ENCODE measurements around the gene TMED9.

Gene TMED9

DNA sequence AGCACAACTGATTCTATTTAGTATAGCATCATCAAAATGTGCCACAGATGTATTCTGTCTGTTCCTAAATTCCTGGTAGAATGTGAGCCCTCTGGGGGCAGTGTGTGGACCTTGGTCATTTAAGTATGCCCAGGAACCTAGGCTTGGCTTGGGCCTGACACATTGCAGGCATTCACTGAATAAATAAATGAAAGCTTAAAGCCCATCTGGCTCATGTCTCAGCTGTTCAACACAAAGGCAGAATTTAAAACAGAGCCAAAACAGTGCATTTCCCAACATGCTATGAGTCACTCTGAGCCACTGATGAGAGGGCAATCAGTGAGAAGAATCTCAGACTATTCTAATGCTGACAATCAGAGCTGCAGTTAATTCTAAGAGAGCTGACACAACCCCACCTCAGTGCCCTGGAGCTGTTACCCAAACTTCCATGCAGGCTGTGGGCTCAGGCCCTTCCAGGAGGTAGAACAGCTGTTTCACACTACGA, 45.7 kb upstream of the TMED9 start:
- H3K9me2 ChIP-seq (replicated peaks; ENCODE audit: control insufficient read depth, low read length): no peaks in the 10 kb centered on the region
- H3K4me3 ChIP-seq (ENCODE audit: low read length): no peak overlapping the region
- no peaks in the 10 kb centered on the region for H3K27me3 ChIP-seq (ENCODE audit: control insufficient read depth, low read length)
- H3K36me3 ChIP-seq (ENCODE audit: control insufficient read depth, low read length): peaks cover 63% of the 10 kb centered on the region
- peaks cover 85% of the 10 kb centered on the region for H3K79me2 ChIP-seq (ENCODE audit: control insufficient read depth, low read length)
- H3K4me1 ChIP-seq (ENCODE audit: control insufficient read depth, low read length): 0 out of 2 replicates have a peak, but pooled peaks cover 2% of the 10 kb centered on the region
- TF ChIP-seq, protein P1, sequence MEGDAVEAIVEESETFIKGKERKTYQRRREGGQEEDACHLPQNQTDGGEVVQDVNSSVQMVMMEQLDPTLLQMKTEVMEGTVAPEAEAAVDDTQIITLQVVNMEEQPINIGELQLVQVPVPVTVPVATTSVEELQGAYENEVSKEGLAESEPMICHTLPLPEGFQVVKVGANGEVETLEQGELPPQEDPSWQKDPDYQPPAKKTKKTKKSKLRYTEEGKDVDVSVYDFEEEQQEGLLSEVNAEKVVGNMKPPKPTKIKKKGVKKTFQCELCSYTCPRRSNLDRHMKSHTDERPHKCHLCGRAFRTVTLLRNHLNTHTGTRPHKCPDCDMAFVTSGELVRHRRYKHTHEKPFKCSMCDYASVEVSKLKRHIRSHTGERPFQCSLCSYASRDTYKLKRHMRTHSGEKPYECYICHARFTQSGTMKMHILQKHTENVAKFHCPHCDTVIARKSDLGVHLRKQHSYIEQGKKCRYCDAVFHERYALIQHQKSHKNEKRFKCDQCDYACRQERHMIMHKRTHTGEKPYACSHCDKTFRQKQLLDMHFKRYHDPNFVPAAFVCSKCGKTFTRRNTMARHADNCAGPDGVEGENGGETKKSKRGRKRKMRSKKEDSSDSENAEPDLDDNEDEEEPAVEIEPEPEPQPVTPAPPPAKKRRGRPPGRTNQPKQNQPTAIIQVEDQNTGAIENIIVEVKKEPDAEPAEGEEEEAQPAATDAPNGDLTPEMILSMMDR (IDR thresholded peaks at IDR 0.05; ENCODE audit: low read depth, low read length, poor library complexity, severe bottlenecking): no peak
- no peak for TF ChIP-seq EZH2phosphoT487 (IDR thresholded peaks at IDR 0.05; ENCODE audit: borderline replicate concordance, low read length)
- H3K4me2 ChIP-seq (ENCODE audit: low read length): no peak overlapping the region
- no peak overlapping the region for H3K27ac ChIP-seq (ENCODE audit: low read depth, low read length)
- no peaks in the 10 kb centered on the region; the same call in 1 of the 2 replicates for H4K20me1 ChIP-seq (ENCODE audit: control insufficient read depth, insufficient read depth, low read depth, low read length)
- 0 out of 2 replicates have a peak, but pooled peaks cover 4% of the 10 kb centered on the region for H3F3A ChIP-seq (ENCODE audit: control insufficient read depth, insufficient read depth)
- H3K9me3 ChIP-seq (ENCODE audit: control insufficient read depth, insufficient read depth, low read length): no peaks in the 10 kb centered on the region

DNA sequence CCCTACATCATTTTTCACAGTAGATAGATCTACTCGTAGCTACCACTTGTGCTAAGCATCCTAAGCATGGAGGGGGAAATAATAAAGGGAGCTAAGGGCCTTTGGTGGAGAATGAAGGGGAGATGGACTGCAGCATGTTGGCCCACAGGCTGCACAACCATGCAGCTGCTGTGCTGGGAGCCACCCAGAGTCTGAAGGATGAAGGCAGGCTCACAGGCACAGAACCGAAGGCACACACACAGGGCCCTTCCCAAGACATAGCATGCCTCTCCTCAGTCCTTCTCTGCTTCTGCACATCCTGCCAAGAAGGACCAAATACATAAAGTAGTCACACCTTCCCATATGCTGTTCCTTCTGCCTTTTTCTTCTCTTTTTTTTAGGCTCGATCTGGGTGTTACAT, 44.3 kb upstream of the TMED9 start:
- Histone ChIP-seq H3K27me3 (ENCODE audit: control insufficient read depth, low read length) (no peaks in the 10 kb centered on the region), H3K9me3 (ENCODE audit: control insufficient read depth, insufficient read depth, low read length) (no peaks in the 10 kb centered on the region), H3K79me2 (ENCODE audit: control insufficient read depth, low read length) (peaks cover 88% of the 10 kb centered on the region), H3K4me3 (ENCODE audit: low read length) (no peak overlapping the region), H3K4me2 (ENCODE audit: low read length) (no peak overlapping the region), H3K4me1 (ENCODE audit: control insufficient read depth, low read length) (peaks cover 6% of the 10 kb centered on the region), H3K27ac (ENCODE audit: low read depth, low read length) (no peak overlapping the region), H3F3A (ENCODE audit: control insufficient read depth, insufficient read depth) (0 out of 2 replicates have a peak, but pooled peaks cover 4% of the 10 kb centered on the region), H3K9me2 (replicated peaks; ENCODE audit: control insufficient read depth, low read length) (no peaks in the 10 kb centered on the region), H3K36me3 (ENCODE audit: control insufficient read depth, low read length) (peaks cover 67% of the 10 kb centered on the region), H4K20me1 (ENCODE audit: control insufficient read depth, insufficient read depth, low read depth, low read length) (peaks cover 5% of the 10 kb centered on the region)
- TF ChIP-seq, protein P1 (IDR thresholded peaks at IDR 0.05; ENCODE audit: low read depth, low read length, poor library complexity, severe bottlenecking): no peak
- TF ChIP-seq EZH2phosphoT487 (IDR thresholded peaks at IDR 0.05; ENCODE audit: borderline replicate concordance, low read length): no peak

GRCh38 chr5:177548495-177548894, 43.5 kb upstream of the TMED9 start:
- TF ChIP-seq, protein P1 (IDR thresholded peaks at IDR 0.05; ENCODE audit: low read depth, low read length, poor library complexity, severe bottlenecking): no peak
- TF ChIP-seq EZH2phosphoT487 (IDR thresholded peaks at IDR 0.05; ENCODE audit: borderline replicate concordance, low read length): no peak
- Histone ChIP-seq H4K20me1 (ENCODE audit: control insufficient read depth, insufficient read depth, low read depth, low read length) (peaks cover 13% of the 10 kb centered on the region), H3K79me2 (ENCODE audit: control insufficient read depth, low read length) (peaks cover 88% of the 10 kb centered on the region), H3K4me1 (ENCODE audit: control insufficient read depth, low read length) (peaks cover 14% of the 10 kb centered on the region), H3F3A (ENCODE audit: control insufficient read depth, insufficient read depth) (0 out of 2 replicates have a peak, but pooled peaks cover 4% of the 10 kb centered on the region), H3K27me3 (ENCODE audit: control insufficient read depth, low read length) (no peaks in the 10 kb centered on the region), H3K36me3 (ENCODE audit: control insufficient read depth, low read length) (peaks cover 65% of the 10 kb centered on the region), H3K9me3 (ENCODE audit: control insufficient read depth, insufficient read depth, low read length) (no peaks in the 10 kb centered on the region), H3K27ac (ENCODE audit: low read depth, low read length) (no peak overlapping the region), H3K9me2 (replicated peaks; ENCODE audit: control insufficient read depth, low read length) (no peaks in the 10 kb centered on the region), H3K4me2 (ENCODE audit: low read length) (no peak overlapping the region), H3K4me3 (ENCODE audit: low read length) (no peak overlapping the region)

All from DOHH2 (cell line).